HS-5 (cell line): ENCODE data around the gene GLYR1.

Source experiments
- DNase-seq: peaks from one replicate; pipeline ENCODE4 v3.0.0-alpha.2; 2012; ENCODE audit warnings: low read depth

The GLYR1 gene

DNA sequence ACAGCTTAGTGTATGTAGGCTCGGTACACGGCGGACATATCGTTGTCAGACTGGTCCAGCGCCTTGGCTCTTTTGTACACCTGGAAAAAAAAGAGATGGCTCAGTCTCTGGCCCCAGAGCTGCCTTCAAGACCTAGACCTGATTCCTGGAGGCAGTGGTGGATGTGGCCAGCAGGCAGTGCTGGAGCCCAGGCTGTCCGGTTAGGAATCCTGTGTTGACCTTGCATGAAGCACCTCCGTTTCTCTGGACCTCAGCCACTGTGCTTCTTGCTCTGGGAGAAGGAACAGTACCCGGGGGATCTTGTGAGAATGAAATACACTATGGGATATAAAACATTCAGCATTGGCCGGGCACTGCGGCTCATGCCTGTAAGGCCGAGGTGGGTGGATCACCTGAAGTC is 41.9 kb downstream of the GLYR1 start:
- no peak for DNase-seq

DNA sequence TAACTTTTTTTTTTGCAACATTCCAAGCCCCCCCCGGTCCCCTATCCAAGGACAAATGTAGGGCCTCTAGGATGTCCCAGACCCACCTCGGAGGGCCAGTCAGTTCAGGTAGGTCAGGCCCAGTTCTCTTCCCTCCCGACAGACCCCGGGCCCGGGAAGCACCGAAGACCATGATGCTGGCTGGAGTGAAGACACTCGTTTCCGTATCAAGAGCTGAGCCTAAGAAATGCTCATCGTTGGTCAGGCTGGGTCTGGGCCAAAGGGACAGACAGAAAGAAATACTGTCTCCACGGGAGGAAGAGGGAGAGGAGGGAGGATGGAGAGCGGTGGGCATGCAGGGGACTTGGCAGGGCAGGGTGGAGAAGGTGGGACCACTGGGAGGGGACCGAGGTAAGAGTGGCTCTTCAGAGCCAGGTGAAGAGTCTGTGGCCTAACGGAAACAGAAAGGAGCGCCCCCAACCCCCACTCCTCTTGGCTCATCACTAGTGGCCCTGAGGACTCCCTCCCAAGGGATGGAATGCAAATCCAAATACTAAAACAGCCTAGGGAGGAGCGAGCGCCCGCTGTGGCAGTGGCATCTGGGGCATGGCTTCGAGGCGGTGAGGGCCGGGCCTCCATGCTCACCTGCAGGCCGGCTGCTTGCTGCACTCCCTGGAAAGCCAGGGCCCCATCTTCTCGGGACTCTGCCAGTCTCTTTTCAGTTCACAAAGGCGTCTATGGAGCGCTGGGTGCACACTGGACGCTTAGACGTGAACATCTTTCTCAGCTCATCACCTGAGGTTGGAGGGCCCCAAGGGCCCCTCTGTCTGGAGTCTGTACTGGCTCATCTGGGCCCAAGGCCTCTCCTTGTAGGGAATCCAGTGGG is 43.0 kb downstream of the GLYR1 start:
- no peak for DNase-seq

DNA sequence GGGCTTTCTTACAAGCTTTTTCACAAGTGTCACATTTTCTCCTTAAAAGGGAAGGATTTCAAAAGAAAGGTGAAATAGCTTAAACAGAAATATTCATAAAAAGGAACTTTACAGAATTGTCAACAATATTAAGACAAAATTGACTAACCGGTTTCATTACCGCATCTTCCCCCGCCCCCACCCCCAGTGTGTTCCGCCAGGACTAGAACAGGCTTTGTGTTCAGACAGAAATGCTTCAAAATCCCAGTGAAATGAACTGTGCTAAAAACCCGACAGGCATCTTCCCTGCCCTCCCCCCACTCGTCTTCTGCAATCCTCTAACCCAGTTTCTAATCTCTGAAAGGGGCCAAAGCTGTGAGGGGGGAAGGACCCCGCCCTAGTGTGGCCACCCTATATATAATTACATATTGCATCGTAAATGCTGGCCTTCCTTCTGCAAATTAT is 43.7 kb downstream of the GLYR1 start:
- no peak for DNase-seq

DNA sequence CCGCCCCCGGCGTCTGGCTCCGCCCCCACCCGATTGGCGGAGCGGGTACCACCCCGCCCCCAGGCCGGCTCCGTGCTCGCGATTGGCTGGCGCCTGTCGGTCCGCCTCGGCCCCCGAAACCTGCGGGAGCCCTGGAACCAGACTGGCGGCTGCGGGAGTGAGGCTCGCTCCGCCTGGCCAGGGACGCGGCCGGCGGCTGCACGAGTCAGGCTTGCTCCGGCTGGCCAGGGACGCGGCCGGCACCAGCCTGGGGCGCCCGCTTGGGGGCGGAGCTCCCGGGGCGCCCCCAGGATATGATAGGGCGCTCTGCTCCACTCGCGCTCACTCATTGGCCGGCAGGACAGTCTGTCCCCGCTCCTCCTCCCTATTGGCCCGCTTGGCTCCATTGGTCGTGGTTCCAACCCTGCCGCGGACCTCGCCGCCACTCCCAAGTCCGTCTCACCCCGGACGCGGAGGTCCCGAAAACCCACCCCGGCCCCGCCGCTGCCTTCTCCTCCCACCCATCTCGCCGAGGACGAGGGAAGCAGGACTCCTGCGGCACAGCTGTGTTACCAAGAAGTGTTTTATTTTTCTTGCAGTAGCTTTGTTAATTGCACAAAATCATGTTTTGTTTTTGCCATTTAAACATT is 44.3 kb downstream of the GLYR1 start:
- DNase-seq = peak; percentile 70

- DNase-seq = peak; percentile 10
Measured at GRCh38 chr16:4801962-4802658, 45.0 kb downstream of the GLYR1 start, which contains the start of gene ROGDI. ROGDI (minus strand) TSS chr16:4802633; CDS start chr16:4802571, 62 bp downstream.

DNA sequence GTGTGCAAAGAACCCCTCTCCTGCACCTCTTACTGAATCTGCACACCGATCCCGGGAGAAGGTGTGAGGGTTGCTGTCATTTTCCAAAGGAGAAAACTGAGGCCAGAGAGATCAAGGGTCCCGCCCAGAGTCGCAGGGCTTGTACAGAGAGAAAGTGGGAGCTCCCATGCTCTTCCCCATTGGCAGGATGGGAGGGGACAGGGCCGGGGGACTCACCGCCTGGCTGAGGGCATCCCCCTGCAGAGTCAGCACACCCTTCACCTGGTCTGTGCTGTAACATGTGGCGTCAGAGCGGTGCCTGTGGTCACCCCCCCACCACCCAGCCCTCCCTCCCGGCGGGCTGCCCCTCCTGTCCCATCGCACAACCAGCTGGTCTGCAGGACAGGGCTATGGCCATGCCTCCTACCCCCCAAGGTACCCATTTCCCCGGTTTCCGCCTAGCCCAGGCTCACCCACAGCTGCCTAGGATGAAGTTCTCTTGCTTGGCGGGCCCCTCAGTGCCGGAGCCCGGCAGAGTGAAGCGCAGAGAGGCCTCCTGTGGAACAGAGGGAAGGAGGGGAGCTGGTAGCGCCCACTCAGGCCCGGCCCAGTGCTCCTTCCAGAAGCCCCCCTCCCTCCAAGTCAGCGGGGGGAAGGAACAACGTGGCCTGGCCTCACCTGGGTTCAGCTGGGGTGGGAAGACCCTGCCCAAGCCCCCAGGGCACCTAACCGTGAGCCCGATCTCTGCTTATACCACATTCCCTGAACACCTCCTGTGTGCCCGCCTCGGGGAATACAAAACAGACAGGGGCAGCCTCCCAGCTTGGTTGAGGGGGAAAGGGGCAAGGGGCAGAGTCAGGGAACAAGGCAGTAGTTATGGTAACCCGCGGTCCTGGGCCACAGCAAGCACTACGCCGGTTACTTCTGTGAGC is 45.8 kb downstream of the GLYR1 start:
- no peak for DNase-seq

GRCh38 chr16:4800290-4801041 is 46.6 kb downstream of the GLYR1 start:
- no peak for DNase-seq

DNA sequence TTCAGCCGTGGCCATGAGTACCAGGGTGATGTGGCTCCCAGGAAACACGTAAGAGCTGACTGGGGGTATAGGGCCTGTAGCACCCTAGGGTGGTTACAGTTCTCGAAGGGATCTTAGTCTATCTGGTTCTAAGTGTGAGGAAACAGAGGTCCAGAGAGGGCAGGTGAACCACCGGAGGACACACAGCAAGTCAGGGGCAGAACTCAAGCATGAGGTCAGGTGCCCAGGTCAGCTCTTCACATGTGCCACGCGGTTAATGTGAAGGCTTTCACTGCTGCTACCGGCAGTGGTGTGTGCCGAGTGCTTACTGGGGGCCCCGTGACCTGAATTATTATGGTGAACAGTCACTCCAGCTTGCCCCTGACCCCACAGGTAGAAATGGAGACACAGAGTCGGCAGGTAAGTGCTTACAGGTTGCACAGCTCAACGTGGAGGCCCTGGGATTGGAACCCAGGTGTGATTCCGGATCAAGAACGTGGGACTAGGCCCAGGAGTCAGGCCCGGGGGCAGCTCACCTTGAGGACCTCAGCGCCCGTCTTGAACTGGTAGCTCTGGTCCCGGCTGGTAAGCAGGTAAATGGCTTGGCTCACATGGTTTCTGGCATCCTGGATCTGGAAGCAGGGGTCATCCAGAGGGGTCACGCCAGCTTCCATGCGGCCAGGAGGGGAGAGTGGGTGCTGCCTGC is 47.8 kb downstream of the GLYR1 start:
- no peak for DNase-seq

GRCh38 chr16:4798456-4798855 is 48.6 kb downstream of the GLYR1 start:
- DNase-seq = no peak

DNA sequence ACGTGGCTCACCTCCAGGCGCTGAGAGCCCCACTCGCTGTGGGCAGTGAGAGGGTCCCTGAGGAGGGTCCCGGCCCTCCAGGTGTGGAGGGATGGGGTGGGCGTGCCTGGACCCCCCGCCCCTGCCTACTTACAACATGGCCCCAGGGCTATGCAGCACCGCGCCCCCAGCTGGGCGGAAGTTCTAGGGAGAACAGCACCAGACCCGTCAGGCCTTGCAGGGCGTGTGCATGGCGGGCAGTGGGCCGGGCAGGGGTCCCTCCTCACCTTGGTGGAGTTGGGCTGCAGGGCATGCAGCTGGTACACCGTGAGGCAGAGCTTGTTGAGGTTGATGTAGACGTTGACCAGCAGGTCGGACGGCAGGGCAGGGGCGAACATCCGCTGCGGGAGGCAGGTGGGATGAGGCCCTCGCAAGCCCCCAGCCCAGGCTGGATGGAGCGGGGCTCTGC is 49.3 kb downstream of the GLYR1 start:
- no peak for DNase-seq

DNA sequence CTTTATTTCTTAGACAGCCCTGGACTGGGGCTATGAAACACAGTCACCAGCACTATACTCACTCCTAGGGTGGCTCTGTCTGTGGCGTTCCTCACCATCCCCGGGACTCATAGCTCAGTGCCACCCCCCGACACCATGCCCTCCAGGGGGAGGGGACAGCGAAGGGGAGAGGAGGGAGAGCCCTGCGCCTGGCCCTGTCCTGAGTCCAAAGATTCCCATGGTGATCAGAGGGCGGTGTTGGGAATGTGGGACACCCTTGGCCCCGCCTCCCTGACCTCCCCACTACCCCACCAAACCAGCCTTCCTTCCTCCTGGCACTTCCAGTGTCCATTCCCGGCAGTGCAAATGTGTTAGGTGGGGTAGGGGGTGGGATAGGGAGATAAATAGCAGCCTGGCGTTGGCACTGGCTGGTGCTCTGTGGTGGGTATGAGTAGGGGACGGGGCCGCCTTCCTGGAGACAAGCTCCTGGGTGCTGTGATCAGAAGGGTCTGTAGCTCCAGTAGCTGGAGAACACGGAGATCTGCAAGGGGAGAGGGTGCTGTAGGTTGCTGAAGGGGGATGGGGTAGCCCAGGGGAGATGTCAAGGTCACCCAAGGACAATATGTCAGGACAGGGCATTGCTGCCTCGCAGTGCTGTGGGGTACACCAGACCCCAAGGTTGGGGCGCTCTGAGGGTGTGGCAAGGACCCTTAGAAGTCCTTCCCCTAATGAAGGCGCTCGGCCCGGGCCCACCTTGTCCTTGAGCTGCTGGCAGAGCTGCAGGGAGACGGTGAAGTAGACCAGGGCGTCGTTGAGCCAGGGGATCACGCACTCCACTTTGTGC is 49.9 kb downstream of the GLYR1 start:
- DNase-seq = no peak

DNA sequence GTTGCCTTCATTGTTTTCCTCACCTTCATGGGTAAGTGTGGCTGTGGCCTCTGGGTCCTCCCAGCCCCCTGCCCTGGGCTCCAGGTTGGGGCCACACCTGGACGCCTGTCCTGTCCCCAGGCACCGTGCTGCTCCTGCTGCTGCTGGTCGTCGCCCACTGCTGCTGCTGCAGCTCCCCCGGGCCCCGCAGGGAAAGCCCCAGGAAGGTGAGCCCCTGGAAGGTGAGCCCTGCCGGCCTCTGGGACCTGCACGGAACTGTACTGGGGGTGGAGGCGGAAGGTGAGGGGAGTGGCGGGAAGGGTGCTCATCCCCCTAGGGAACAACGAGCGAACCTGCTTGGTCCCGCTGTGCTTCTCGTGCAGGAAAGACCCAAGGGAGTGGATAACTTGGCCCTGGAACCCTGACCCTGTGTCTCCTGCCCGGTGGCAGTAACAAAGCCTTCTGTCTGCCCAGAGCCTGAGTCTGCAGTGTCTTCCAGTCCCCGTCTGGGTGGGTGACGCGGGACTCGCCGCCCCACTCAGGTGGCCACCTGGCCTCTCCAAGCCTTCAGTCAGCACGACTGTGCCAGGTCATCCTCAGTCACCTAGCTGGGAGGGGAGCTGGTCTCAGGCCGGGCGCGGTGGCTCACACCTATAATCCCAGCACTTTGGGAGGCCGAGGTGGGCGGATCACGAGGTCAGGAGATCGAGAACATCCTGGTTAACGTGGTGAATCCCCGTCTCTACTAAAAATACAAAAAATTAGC is 51.1 kb downstream of the GLYR1 start:
- DNase-seq = no peak

- no peak for DNase-seq
Measured at GRCh38 chr16:4795181-4795827, 51.8 kb downstream of the GLYR1 start, which contains the start of gene SMIM22. SMIM22 (plus strand) TSS chr16:4795369; CDS start chr16:4795735, 366 bp downstream.

DNA sequence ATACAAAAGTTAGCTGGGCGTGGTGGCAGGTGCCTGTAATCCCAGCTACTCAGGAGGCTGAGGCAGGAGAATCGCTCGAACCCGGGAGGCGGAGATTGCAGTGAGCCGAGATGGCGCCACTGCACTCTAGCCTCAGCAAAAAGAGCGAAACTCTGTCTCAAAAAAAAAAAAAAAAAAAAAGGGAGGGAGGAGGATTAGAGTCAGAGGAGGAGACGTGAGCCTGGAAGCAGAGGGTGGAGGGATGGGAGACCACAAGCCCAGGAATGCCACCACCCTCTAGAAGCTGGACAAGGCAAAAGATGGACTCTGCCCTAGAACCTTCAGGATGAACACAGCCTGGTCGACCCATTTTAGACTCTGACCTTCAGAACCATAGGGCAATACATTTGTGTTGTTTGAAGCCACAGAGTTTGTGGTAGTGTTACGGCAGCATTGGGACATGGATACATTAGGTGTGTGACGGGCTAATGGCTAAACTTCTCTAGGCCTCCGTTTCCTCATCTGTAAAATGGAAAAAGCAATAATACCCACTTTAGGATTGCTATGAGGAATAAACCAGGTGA is 54.1 kb downstream of the GLYR1 start:
- DNase-seq = no peak

DNA sequence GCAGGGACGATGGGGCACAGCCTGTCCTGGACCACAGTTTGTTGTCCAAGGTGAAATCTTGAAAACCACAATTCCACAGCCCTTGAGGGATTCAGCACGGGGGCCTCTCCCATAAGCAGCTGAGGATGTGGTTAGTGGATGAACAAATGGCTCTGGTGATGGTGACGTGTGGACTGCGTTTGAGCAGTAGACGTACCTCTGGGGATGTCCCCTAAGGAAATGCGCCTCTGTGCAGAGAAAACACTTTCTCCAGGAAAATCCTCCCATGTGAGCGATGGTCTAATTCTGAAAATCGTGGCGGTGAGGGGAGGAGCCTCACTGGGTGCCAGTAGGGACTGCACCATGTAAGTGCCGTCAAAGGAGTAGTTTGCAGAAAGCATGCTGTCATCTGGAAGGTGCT is 56.2 kb downstream of the GLYR1 start:
- DNase-seq = no peak

GRCh38 chr16:4790261-4790660 is 56.8 kb downstream of the GLYR1 start:
- DNase-seq = no peak

DNA sequence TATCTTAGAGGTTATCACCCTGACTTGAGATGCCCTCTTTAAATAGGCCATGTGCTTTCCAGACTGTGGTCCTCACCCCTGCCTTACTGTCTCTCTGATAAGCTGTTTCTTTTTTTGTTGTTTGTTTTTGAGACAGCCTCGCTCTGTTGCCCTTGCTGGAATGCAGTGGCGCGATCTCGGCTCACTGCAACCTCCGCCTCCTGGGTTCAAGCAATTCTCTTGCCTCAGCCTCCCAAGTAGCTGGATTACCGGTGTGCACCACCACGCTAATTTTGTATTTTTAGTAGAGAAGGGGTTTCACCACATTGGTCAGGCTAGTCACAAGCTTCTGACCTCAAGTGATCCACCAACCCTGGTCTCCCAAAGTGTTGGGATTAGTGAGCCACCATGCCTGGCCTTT is 58.2 kb downstream of the GLYR1 start:
- no peak for DNase-seq

GRCh38 chr16:4788489-4788889 is 58.6 kb downstream of the GLYR1 start:
- DNase-seq = no peak
